ENCODE results near the gene PRKCE.

- no peak for TF ChIP-seq CTCF (IDR thresholded peaks at IDR 0.05)
- TF ChIP-seq POLR2A (IDR thresholded peaks at IDR 0.05): no peak
Measured at GRCh38 chr2:45839508-45840251, 188.2 kb downstream of the PRKCE start.
